HepG2 (cell line): ENCODE data around the gene NUP153. TPM values are rescaled to one million over a fixed set of nuclear protein-coding genes. Genes with fewer than 3 reads are reported as not detected.
A peak's percentile ranks its signal among the peaks of the same experiment; 100 is the strongest.

Source experiments
- BHLHE40 ChIP-seq: IDR thresholded peaks from 2 replicates; pipeline ENCODE4 v1.6.1; 2011; ENCODE audit warnings: low read length, improper control_type of control experiment
- CEBPG ChIP-seq: IDR thresholded peaks from 2 replicates; pipeline ENCODE4 v1.6.1; 2016
- FOXJ3 ChIP-seq: sonication (generic); formaldehyde crosslinking; IDR thresholded peaks from 2 replicates; pipeline ENCODE4 v1.4.0; 2020; ENCODE audit warnings: missing genetic modification reagents, mild to moderate bottlenecking, borderline replicate concordance
- MED1 ChIP-seq: sonication (generic); formaldehyde crosslinking; IDR thresholded peaks from 2 replicates; pipeline ENCODE4 v1.4.0; 2020; ENCODE audit warnings: missing genetic modification reagents
- SOX13 ChIP-seq, 3 experiments: fragments of 450-650 bp in 1 of 3; sonication (generic) in 1 of 3; formaldehyde crosslinking in 1 of 3; IDR thresholded peaks in 2 of 3; conservative IDR thresholded peaks in 1 of 3; 2 replicates each; pipeline versions ENCODE4 v1.5.0 to v1.6.1; 2016 to 2020; ENCODE audit warnings: antibody characterized with exemption in 1 of 3, mild to moderate bottlenecking in 1 of 3, missing compliant biosample characterization in 1 of 3, missing genetic modification reagents in 1 of 3, moderate library complexity in 1 of 3
- ZNF572 ChIP-seq: sonication (generic); formaldehyde crosslinking; IDR thresholded peaks from 2 replicates; pipeline ENCODE4 v1.5.1; 2020; ENCODE audit warnings: mild to moderate bottlenecking, missing genetic modification reagents
- polyA plus RNA-seq, 8 experiments: library from polyadenylated mRNA; depleted of rRNA in 3 of 8; stranded (reverse) in 7 of 8; unstranded in 1 of 8; fragments of >200 nt; fragmentation: Illumina TruSeq in 4 of 8; extraction: Trizol in 4 of 8; gene quantifications; 2 replicates each; pipeline versions ENCODE4 v1.2.1 to v1.2.3, GENCODE V29; 2011 to 2016; ENCODE audit warnings: low read depth in 4 of 8, missing spikeins in 1 of 8, mixed read lengths in 1 of 8; ENCODE audit not compliant: insufficient read depth in 1 of 8
- total RNA-seq, 5 experiments: library from RNA; depleted of rRNA; stranded (reverse); fragments of >200 nt; fragmentation: Illumina TruSeq; extraction: Trizol; gene quantifications; 2 replicates each; pipeline ENCODE4 v1.2.3, GENCODE V29; 2016; ENCODE audit warnings: low read depth in 1 of 5
- TF ChIP-seq, protein P1 (sequence below): sonication (generic); formaldehyde crosslinking; IDR thresholded peaks from one replicate; pipeline ENCODE4 v1.5.1; 2020; ENCODE audit warnings: mild to moderate bottlenecking, missing genetic modification reagents; ENCODE audit errors: not compliant biosample characterization
- TF ChIP-seq, protein P2 (sequence below), 2 experiments: sonication (generic) in 1 of 2; formaldehyde crosslinking in 1 of 2; IDR thresholded peaks; 2 replicates each; pipeline versions ENCODE4 v1.4.0 to v1.6.1; 2016 to 2020; ENCODE audit warnings: borderline replicate concordance in 1 of 2, low read depth in 1 of 2, mild to moderate bottlenecking in 1 of 2, missing genetic modification reagents in 1 of 2
- TF ChIP-seq, protein P3 (sequence below), 2 experiments: IDR thresholded peaks; 2 replicates each; pipeline ENCODE4 v1.6.1; 2011 to 2012; ENCODE audit warnings: low read length in 2 of 2, borderline replicate concordance in 1 of 2, low read depth in 1 of 2, mild to moderate bottlenecking in 1 of 2, moderate library complexity in 1 of 2
- TF ChIP-seq, protein P4 (sequence below): sonication (generic); formaldehyde crosslinking; IDR thresholded peaks from 2 replicates; pipeline ENCODE4 v1.5.1; 2020; ENCODE audit warnings: missing genetic modification reagents, mild to moderate bottlenecking, borderline replicate concordance

Gene NUP153
- total and polyA plus RNA-seq, 2 of the 13 experiments (the other 11 are each of a cell fraction or from before 2014, with no cell fraction given) = 29.8 to 55.2 TPM

DNA sequence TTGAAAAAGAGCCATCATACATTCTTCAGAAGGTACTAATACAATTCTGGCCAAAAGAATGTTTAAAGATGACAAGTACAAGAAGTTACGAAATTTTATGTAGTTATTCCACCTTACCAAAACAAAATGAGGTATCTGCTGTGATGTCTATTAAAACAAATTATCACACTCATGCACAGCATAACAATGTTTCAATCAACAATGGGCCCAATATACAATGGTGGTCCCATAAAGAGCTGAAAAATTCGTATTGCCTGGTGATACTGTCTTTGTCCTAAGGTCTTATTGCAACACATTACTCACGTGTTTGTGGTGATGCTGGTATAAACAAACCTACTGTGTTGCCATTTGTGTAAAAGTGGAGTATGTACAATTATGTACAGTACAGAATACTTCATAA lies 3.6 kb upstream of the NUP153 start (continued):
- TF ChIP-seq, protein P1, sequence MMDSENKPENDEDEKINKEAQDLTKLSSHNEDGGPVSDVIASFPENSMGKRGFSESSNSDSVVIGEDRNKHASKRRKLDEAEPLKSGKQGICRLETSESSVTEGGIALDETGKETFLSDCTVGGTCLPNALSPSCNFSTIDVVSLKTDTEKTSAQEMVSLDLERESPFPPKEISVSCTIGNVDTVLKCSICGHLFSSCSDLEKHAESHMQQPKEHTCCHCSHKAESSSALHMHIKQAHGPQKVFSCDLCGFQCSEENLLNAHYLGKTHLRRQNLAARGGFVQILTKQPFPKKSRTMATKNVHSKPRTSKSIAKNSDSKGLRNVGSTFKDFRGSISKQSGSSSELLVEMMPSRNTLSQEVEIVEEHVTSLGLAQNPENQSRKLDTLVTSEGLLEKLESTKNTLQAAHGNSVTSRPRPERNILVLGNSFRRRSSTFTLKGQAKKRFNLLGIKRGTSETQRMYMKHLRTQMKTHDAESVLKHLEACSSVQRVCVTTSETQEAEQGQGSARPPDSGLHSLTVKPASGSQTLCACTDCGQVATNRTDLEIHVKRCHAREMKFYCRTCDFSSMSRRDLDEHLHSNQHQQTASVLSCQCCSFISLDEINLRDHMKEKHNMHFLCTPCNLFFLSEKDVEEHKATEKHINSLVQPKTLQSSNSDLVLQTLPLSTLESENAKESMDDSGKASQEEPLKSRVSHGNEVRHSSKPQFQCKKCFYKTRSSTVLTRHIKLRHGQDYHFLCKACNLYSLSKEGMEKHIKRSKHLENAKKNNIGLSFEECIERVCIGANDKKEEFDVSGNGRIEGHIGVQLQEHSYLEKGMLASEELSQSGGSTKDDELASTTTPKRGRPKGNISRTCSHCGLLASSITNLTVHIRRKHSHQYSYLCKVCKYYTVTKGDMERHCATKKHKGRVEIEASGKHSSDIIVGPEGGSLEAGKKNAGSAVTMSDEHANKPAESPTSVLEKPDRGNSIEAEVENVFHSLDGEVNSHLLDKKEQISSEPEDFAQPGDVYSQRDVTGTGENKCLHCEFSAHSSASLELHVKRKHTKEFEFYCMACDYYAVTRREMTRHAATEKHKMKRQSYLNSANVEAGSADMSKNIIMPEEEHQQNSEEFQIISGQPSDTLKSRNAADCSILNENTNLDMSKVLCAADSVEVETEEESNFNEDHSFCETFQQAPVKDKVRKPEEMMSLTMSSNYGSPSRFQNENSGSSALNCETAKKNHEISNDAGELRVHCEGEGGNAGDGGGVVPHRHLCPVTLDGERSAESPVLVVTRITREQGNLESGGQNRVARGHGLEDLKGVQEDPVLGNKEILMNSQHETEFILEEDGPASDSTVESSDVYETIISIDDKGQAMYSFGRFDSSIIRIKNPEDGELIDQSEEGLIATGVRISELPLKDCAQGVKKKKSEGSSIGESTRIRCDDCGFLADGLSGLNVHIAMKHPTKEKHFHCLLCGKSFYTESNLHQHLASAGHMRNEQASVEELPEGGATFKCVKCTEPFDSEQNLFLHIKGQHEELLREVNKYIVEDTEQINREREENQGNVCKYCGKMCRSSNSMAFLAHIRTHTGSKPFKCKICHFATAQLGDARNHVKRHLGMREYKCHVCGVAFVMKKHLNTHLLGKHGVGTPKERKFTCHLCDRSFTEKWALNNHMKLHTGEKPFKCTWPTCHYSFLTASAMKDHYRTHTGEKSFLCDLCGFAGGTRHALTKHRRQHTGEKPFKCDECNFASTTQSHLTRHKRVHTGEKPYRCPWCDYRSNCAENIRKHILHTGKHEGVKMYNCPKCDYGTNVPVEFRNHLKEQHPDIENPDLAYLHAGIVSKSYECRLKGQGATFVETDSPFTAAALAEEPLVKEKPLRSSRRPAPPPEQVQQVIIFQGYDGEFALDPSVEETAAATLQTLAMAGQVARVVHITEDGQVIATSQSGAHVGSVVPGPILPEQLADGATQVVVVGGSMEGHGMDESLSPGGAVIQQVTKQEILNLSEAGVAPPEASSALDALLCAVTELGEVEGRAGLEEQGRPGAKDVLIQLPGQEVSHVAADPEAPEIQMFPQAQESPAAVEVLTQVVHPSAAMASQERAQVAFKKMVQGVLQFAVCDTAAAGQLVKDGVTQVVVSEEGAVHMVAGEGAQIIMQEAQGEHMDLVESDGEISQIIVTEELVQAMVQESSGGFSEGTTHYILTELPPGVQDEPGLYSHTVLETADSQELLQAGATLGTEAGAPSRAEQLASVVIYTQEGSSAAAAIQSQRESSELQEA (CRISPR knock-in tag) = no peak
- TF ChIP-seq, protein P2, sequence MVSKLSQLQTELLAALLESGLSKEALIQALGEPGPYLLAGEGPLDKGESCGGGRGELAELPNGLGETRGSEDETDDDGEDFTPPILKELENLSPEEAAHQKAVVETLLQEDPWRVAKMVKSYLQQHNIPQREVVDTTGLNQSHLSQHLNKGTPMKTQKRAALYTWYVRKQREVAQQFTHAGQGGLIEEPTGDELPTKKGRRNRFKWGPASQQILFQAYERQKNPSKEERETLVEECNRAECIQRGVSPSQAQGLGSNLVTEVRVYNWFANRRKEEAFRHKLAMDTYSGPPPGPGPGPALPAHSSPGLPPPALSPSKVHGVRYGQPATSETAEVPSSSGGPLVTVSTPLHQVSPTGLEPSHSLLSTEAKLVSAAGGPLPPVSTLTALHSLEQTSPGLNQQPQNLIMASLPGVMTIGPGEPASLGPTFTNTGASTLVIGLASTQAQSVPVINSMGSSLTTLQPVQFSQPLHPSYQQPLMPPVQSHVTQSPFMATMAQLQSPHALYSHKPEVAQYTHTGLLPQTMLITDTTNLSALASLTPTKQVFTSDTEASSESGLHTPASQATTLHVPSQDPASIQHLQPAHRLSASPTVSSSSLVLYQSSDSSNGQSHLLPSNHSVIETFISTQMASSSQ (IDR thresholded peaks at IDR 0.05; ENCODE audit: low read depth) = no peak
- TF ChIP-seq, protein P2 (CRISPR knock-in tag; IDR thresholded peaks at IDR 0.05; ENCODE audit: borderline replicate concordance) = no peak
- no peak for TF ChIP-seq ZNF572 (CRISPR knock-in tag)
- TF ChIP-seq MED1 (CRISPR knock-in tag) = no peak
- no peak for TF ChIP-seq SOX13 (IDR thresholded peaks at IDR 0.05)
- TF ChIP-seq SOX13 (CRISPR knock-in tag; conservative IDR thresholded peaks at IDR 0.05 in 1 of 2, IDR thresholded peaks at IDR 0.05 in 1 of 2) = peak in 1 of 2 experiments; percentile 49; a peak in 1 of 4 replicates
- no peak for TF ChIP-seq FOXJ3 (CRISPR knock-in tag)
- TF ChIP-seq, protein P3, sequence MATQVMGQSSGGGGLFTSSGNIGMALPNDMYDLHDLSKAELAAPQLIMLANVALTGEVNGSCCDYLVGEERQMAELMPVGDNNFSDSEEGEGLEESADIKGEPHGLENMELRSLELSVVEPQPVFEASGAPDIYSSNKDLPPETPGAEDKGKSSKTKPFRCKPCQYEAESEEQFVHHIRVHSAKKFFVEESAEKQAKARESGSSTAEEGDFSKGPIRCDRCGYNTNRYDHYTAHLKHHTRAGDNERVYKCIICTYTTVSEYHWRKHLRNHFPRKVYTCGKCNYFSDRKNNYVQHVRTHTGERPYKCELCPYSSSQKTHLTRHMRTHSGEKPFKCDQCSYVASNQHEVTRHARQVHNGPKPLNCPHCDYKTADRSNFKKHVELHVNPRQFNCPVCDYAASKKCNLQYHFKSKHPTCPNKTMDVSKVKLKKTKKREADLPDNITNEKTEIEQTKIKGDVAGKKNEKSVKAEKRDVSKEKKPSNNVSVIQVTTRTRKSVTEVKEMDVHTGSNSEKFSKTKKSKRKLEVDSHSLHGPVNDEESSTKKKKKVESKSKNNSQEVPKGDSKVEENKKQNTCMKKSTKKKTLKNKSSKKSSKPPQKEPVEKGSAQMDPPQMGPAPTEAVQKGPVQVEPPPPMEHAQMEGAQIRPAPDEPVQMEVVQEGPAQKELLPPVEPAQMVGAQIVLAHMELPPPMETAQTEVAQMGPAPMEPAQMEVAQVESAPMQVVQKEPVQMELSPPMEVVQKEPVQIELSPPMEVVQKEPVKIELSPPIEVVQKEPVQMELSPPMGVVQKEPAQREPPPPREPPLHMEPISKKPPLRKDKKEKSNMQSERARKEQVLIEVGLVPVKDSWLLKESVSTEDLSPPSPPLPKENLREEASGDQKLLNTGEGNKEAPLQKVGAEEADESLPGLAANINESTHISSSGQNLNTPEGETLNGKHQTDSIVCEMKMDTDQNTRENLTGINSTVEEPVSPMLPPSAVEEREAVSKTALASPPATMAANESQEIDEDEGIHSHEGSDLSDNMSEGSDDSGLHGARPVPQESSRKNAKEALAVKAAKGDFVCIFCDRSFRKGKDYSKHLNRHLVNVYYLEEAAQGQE (IDR thresholded peaks at IDR 0.05; ENCODE audit: borderline replicate concordance in 1 of 2, low read depth in 1 of 2, low read length in 2 of 2) = no peak
- peak; percentile 40 for TF ChIP-seq CEBPG
- TF ChIP-seq, protein P4, sequence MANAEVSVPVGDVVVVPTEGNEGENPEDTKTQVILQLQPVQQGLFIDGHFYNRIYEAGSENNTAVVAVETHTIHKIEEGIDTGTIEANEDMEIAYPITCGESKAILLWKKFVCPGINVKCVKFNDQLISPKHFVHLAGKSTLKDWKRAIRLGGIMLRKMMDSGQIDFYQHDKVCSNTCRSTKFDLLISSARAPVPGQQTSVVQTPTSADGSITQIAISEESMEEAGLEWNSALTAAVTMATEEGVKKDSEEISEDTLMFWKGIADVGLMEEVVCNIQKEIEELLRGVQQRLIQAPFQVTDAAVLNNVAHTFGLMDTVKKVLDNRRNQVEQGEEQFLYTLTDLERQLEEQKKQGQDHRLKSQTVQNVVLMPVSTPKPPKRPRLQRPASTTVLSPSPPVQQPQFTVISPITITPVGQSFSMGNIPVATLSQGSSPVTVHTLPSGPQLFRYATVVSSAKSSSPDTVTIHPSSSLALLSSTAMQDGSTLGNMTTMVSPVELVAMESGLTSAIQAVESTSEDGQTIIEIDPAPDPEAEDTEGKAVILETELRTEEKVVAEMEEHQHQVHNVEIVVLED (CRISPR knock-in tag) = no peak
- TF ChIP-seq BHLHE40 = peak; percentile 84
- TF ChIP-seq, all 625 proteins: peak for 8
